Kidney (tissue), 14 donors: Measurements from ENCODE around the gene ULK4. TPM values are rescaled to one million over a fixed set of nuclear protein-coding genes. Genes with fewer than 3 reads are reported as not detected.

ENCODE experiments used
- DNase-seq, 5 donors: peaks; one replicate each; pipeline ENCODE4 v3.0.0-alpha.2; 2013 to 2020
- FAIRE-seq: peaks from 2 replicates; lab custom pipeline; 2012; peaks lifted over from hg19 to GRCh38; lab: Jason Lieb, UNC
- H3K27ac ChIP-seq, 2 donors: one replicate each; pipeline ENCODE4 v1.7.0; 2013; ENCODE audit warnings: low read depth in 2 of 2, low read length in 2 of 2, inconsistent platforms in 1 of 2
- H3K27me3 ChIP-seq: one replicate; pipeline ENCODE4 v1.7.1; 2013; ENCODE audit warnings: low read length, inconsistent platforms; ENCODE audit not compliant: control insufficient read depth, insufficient read depth
- H3K36me3 ChIP-seq, 3 donors: one replicate each; pipeline versions ENCODE4 v1.7.0 to v1.7.1; 2013; ENCODE audit warnings: low read length in 3 of 3, control low read depth in 1 of 3, inconsistent platforms in 1 of 3; ENCODE audit not compliant: insufficient read depth in 3 of 3, control insufficient read depth in 2 of 3
- H3K4me1 ChIP-seq, 3 donors: one replicate each; pipeline versions ENCODE4 v1.7.0 to v1.7.1; 2013; ENCODE audit warnings: low read length in 3 of 3, inconsistent platforms in 1 of 3, low read depth in 1 of 3; ENCODE audit not compliant: control insufficient read depth in 2 of 3, insufficient read depth in 2 of 3
- H3K4me3 ChIP-seq, 3 donors: one replicate each; pipeline versions ENCODE4 v1.7.0 to v1.8.1; 2013; ENCODE audit warnings: low read length in 3 of 3, control low read depth in 1 of 3, inconsistent platforms in 1 of 3
- H3K9ac ChIP-seq, 3 donors: one replicate each; pipeline versions ENCODE4 v1.7.0 to v1.7.1; 2013; ENCODE audit warnings: low read length in 3 of 3, control low read depth in 1 of 3, inconsistent platforms in 1 of 3
- H3K9me3 ChIP-seq, 3 donors: one replicate each; pipeline versions ENCODE4 v1.7.0 to v1.7.1; 2013; ENCODE audit warnings: low read length in 3 of 3, control low read depth in 1 of 3, inconsistent platforms in 1 of 3; ENCODE audit not compliant: control insufficient read depth in 2 of 3, insufficient read depth in 1 of 3
- CTCF ChIP-seq: IDR thresholded peaks from 3 replicates; pipeline ENCODE4 v1.5.1; 2012; ENCODE audit warnings: mild to moderate bottlenecking, moderate library complexity, borderline replicate concordance; ENCODE audit not compliant: insufficient read depth; ENCODE audit errors: extremely low read depth
- intact Hi-C: fragments of 100-400 bp; cut with DNase I; formaldehyde crosslinking; loops from one replicate; pipeline ENCODE4 v1.11.1; 2022
- polyA plus RNA-seq: library from polyadenylated mRNA; stranded (reverse); fragments of 350-450 nt; fragmentation: Illumina TruSeq; extraction: RNeasy Lipid Tissue Mini Kit (QIAGEN cat#74804); gene quantifications from one replicate; pipeline ENCODE4 v1.2.3, GENCODE V29; 2014; ENCODE audit warnings: low read depth, low replicate concordance; ENCODE audit not compliant: insufficient read depth
- total RNA-seq: library from RNA; stranded (reverse); fragmentation: NEBNext Ultra II Directional; extraction: Animal tissue kit (Norgen Biotek cat#: 25700); gene quantifications from one replicate; pipeline ENCODE4 v1.2.1, GENCODE V29; 2021
- donor health status: control.
- donor health status: control.
- donor health status: control.
- donor health status: control.
- donor health status: control.
- donor health status: DM: yes; HTN: yes; CAD: no.
- donor health status: Normal renal cell carcinoma (clear cell type).

ULK4 gene
- total and polyA plus RNA-seq, 2 donors from 2014 or later, result 4.6 to 20.5 TPM

- intact Hi-C loops, result no loop called here
- peaks cover 9 to 39% (median 20%) of the 10 kb centered on the region in 3 donors for H3K4me1 ChIP-seq
- H3K4me3 ChIP-seq, result no peak overlapping the region
Measured at GRCh38 chr3:41209646-41210045, 752.3 kb downstream of the ULK4 start.

GRCh38 chr3:41208507-41209220 is 753.2 kb downstream of the ULK4 start:
- no peak for DNase-seq
- no peak overlapping the region for H3K9ac ChIP-seq
- no peak for TF ChIP-seq CTCF
- H3K9me3 ChIP-seq, result no peaks in the 10 kb centered on the region
- H3K36me3 ChIP-seq, result no peaks in the 10 kb centered on the region
- intact Hi-C loops, result no loop called here
- peaks cover 10 to 38% (median 22%) of the 10 kb centered on the region in 3 donors for H3K4me1 ChIP-seq
- H3K27me3 ChIP-seq, result no peaks in the 10 kb centered on the region
- no peak overlapping the region for H3K27ac ChIP-seq
- no peak overlapping the region for H3K4me3 ChIP-seq
- no peak for FAIRE-seq

More at GRCh38 chr3:41209646-41210045, 752.3 kb downstream of the ULK4 start:
- Histone ChIP-seq H3K27me3 (no peaks in the 10 kb centered on the region), H3K9me3 (no peaks in the 10 kb centered on the region), H3K27ac (no peak overlapping the region), H3K36me3 (no peaks in the 10 kb centered on the region), H3K9ac (no peak overlapping the region)
- no peak for DNase-seq
- TF ChIP-seq CTCF, result no peak
- FAIRE-seq, result no peak

GRCh38 chr3:41207355-41207754 is 754.5 kb downstream of the ULK4 start:
- H3K36me3 ChIP-seq, result no peaks in the 10 kb centered on the region
- intact Hi-C loops, result no loop called here

More at GRCh38 chr3:41207355-41207754, 754.5 kb downstream of the ULK4 start:
- Histone ChIP-seq H3K27me3 (no peaks in the 10 kb centered on the region), H3K27ac (no peak overlapping the region), H3K4me1 (peaks cover 13 to 36% (median 18%) of the 10 kb centered on the region in 3 donors), H3K4me3 (no peak overlapping the region), H3K9ac (no peak overlapping the region), H3K9me3 (no peaks in the 10 kb centered on the region)
- TF ChIP-seq CTCF, result no peak
- DNase-seq (no peak), FAIRE-seq (no peak)
